Measurements from ENCODE around the gene TSPAN12.
A peak's percentile ranks its signal among the peaks of the same experiment; 100 is the strongest.
"Not testable (repeated sequence)": the region's sequence is repeated elsewhere in the genome, so short reads cannot be mapped to it uniquely, and the experiment has no call there.

Gene TSPAN12

GRCh38 chr7:120805636-120806388, 52.1 kb downstream of the TSPAN12 start:
- peak; percentile 6 to 36 for DNase-seq (ENCODE audit: low read depth in 2 of 2)

- DNase-seq (ENCODE audit: low read depth in 2 of 2), result no peak
These were observed 55.2 kb downstream of the TSPAN12 start for GRCh38 chr7:120802751-120803150.

DNA sequence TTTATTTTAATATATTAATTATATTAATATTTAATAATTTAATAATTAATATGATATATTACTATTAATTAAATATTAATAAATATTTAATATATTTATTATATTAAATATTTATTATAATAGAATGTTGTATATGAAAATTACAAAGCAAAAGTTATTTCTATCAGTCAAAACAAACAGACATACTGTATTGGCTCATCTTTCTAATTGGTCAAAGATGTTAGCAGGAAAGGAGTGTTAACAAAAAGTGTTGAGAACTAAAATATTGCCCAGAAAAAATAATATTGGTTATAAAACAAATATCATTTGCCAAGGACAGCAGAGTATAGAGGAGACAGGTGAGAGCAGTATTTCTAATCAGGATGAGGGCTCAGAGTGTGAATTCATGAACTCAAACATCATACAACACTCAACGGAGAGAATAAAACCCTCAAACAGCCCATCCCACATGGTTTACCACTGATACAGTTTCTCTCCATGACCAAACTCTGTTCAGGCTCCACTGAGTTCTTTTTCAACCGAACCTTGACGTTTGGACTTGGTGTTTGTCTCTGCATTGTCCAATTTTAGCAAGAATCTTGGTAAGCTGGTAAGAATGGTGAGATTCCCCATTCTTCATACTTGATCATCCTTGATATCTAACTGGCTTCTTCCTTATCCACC, 58.0 kb downstream of the TSPAN12 start:
- no peak for DNase-seq (ENCODE audit: low read depth in 2 of 2)

DNA sequence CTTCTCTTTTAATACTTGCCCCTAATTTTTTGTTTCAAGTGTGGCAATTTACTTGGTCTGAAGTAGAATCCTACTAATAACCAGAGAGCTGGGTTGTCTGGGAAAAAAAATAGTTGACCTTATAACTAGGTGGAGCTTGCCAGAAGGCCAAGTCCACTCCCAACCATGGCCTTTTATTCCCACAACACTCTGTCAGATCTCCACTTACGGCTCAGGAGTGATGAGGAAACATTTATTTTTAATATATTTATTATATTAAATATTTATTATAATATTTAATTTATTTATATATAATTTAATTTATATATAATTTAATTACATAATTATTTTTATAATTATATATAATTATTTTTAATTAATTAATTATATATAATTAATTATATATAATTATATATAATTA, 58.8 kb downstream of the TSPAN12 start:
- DNase-seq (ENCODE audit: low read depth in 2 of 2), result no peak

- DNase-seq (ENCODE audit: low read depth in 2 of 2), result no peak
These were observed 60.8 kb downstream of the TSPAN12 start for GRCh38 chr7:120797026-120797645.

DNA sequence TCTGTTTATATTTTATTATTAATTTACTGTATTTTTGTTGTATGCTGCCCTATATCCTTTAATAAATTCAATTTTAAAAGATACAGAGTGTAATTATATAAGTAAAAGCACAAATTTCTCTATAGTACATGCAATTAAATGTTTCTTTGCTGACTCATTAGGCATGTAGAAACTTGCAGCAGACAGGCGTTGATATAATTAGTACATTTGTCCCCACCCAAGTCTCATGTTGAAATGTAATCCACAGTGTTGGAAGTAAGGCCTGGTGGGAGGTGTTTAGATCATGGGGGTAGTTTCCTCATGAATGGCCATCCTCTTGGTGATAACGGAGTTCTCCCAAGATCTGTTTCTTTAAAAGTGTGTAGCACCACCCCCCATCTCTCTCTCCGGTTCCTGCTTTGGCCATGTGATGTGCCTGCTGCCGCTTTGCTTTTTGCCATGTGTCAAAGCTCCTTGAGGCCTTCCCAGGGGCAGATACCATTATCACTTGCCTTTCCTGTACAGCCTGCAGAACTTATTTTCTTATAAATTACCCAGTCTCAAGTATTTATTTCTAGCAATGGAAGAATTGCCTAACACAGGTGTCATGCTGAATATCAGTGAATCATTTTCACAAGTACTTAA, 63.7 kb downstream of the TSPAN12 start:
- DNase-seq (ENCODE audit: low read depth in 2 of 2), result no peak

DNA sequence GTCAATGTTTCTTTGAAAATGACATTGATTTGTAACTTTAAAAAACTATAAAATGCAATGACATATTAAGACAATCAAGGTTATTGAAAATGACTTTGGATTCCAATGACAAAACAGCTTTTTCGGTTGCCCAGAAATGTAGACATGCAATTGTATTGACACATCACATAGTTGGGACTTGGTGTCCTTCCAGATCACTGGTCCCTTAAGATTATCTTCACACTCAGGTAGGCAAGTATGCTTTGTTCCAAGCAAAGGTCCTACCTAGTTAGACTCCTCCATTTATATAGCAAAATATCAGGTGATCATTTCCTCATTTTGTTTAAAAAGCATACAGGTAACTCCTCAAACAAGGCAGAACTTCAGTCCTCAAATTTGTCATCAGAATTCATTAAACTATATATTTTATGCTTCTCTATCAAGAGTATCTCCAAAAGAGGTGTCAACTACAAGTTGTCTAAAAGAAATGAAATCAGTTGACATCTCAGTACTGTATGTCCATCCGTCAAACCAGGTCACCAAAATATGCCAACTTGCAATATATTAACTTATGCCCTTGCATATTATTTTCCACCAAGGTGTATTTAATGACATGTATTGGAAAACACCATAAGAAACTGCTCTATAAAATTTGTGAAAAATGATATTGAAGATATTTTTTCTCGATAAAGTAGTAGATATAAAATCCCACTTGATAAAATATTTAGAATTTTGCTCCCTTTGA, 64.6 kb downstream of the TSPAN12 start:
- no peak for DNase-seq (ENCODE audit: low read depth in 2 of 2)

GRCh38 chr7:120792861-120793130, 65.1 kb downstream of the TSPAN12 start:
- DNase-seq (ENCODE audit: low read depth in 2 of 2), result no peak

DNA sequence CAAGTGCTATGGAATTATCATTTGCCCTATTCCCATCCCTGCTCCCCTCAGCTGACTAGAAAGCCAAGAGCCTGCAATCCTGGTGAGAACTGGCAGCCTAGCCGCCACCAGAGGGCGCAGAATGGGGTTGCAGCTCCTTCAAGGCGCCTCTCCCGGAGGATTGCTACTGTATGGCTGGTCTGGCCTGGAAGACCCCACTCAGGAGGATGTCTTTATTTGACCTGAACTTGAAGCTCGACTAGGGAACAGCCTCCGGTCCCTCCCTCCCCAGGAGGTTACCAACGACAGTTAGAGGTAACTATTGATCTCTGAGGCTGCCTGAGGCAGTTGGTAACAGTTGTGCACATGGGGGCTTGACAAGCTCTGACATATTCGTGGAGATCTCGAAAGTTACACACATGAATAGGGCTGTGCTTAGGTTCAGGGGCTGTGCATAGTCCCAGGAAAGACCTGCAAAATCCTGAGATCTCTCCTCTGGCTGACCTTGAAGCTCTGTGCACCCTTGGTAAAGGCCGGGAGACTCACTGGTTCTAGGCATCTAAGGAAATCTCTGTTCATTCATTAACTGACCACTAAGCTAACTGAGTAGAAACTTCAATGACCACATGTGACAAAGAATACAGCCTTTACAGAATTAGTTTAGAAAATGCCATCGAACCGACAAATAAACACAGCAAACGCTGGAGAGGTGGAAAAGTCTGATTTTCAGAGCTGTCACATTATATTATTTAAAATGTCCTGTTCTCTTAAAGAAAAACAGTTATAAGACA, 65.7 kb downstream of the TSPAN12 start:
- DNase-seq (ENCODE audit: low read depth in 2 of 2), result peak; percentile 32 to 39

DNA sequence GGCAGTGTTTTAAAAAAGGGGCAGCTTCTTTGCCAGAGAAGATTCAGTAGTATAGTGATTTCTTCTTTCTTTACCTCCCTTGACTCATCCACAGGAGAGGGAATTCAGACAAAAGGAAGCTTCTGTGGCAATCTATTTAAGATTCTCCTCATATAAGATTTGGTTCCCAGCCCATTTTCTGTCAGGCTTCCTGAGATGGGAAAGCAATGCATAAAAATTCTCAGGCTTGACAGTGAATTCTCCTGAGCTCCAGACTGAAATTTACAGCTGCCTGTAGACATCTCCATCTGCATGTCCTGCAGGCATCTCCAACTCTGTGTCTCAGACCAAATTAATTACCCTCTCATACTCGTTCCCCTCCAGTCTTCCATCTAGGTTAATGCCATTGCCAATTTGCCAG, 72.8 kb downstream of the TSPAN12 start:
- DNase-seq (ENCODE audit: low read depth in 2 of 2), result no peak

DNA sequence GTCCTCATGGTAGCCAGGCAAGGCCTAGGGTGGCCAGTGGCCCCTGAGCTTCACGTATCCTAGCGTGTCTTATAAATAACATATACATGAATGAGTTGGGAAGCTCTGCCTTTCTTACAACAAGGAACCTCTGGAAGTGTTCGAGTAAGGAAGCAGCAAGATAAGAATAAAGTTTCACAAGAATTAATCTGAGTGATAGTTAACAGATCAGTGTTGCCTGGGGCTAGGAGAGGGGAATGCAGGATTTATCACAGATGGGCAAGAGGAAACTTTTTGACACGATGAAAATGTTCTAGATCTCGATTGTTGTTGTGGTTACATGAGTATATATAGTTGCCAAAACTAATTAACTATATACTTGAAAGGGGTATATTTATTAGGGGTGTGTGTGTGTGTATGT, 74.2 kb downstream of the TSPAN12 start:
- no peak for DNase-seq (ENCODE audit: low read depth in 2 of 2)

DNA sequence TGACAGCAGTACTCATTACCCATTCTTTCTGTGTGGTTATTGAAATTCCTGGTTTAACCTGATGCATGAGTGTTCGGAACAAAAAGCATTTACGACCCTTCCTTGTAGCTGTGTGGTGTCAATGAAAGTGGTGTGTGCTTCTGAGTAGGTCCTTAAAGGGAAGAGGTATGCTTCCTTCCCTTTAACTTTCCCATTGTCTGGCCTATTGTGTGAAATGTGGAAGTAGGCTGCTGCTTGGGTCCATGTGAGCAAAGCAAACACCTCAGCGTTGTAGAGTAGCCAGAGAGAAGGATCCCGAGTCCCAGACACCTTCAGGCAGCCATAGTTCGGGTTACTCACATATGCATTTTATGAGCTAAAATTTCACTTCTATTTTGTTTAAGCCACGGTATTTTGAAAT, 74.7 kb downstream of the TSPAN12 start:
- no peak for DNase-seq (ENCODE audit: low read depth in 2 of 2)

- not testable (repeated sequence) for DNase-seq (ENCODE audit: low read depth in 2 of 2)
These were observed 76.0 kb downstream of the TSPAN12 start for GRCh38 chr7:120781924-120782323.

DNA sequence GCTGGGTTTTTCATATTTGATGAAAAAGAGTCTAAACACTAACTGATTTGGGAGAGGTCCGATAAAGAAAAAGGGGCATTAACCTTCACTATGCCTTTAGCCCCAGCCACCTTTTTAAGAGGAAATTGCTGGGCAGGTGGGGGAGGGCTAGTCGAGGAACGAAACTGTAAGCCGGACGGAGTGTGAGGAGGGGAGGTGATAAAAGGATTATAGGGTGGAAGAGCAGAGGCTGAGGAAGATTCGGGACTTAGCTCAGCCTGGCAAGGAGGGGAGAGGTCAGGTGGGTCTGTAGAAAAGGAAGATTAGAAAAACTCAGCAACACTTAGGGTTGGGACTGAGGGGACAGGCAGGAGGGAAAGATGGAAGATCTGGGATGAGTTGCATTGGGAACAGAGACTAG, 77.0 kb downstream of the TSPAN12 start:
- no peak for DNase-seq (ENCODE audit: low read depth in 2 of 2)

GRCh38 chr7:120780451-120780850, 77.5 kb downstream of the TSPAN12 start:
- not testable (repeated sequence) for DNase-seq (ENCODE audit: low read depth in 2 of 2)

DNA sequence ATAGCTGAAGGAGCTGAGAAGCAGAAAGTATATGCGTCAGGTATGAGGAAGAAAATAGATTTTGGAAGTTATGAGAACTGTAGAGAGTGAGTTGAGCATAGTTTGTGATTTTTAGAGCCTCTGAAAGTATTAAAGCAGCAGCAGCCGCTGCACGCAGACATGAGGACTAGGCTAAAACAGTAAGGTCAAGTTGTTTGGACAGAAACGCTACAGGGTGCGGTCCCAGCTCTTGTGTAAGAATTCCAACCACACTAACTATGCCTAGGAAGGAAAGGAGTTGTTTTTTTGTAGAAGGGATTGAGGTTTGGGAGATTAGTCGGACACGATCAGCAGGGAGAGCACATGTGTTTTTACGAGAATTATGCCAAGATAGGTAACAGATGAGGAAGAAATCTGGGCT, 78.9 kb downstream of the TSPAN12 start:
- DNase-seq (ENCODE audit: low read depth in 2 of 2), result not testable (repeated sequence)

DNA sequence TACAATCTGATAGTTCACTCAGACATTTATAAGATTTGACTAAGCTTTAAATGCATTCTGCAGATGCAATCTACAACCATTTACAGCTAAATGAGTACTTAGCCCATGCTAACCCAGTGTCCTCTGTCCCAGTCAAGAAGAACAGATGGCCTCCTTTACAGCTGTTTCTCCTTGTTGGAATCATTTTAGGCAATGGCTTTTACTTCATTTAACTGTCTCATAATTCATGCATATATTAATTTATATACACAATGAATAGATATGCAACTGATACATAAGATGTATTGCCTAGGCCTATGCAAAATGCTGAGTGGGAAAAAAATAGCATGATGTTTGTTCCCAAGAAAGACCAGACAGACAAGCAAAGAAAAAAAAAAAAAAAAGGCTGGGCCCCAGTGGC, 82.2 kb downstream of the TSPAN12 start:
- DNase-seq (ENCODE audit: low read depth in 2 of 2), result no peak

DNA sequence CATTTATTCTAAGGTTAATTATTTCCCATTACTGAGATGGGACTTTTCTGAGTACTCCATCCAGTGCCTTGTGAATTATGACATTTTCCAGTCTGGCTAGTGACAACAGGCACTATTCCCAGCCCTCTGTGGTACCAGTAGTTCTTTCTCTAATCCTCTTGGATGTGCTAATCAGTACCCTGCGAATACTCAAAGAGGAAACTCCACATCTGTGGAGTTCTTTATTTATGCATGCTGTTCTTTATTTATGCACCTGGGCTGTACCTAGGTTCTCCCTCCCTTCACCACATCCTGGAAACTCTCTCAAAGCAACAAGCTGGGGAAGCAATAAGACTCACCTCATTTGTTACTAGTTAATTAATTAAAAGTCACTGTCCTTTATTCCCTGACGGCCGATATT, 83.5 kb downstream of the TSPAN12 start:
- DNase-seq (ENCODE audit: low read depth in 2 of 2), result no peak

GRCh38 chr7:120770206-120770605, 87.7 kb downstream of the TSPAN12 start:
- DNase-seq (ENCODE audit: low read depth in 2 of 2), result no peak

- no peak for DNase-seq (ENCODE audit: low read depth in 2 of 2)
These were observed 97.1 kb downstream of the TSPAN12 start for GRCh38 chr7:120760851-120761250.

- no peak for DNase-seq (ENCODE audit: low read depth in 2 of 2)
These were observed 97.9 kb downstream of the TSPAN12 start for GRCh38 chr7:120760050-120760449.
